GM12878 (cell line): ENCODE results near the gene FDPS. TPM values are rescaled to one million over a fixed set of nuclear protein-coding genes. Genes with fewer than 3 reads are reported as not detected.

Experiments used
- BACH1 ChIP-seq: fragments of 450-650 bp; IDR thresholded peaks from 2 replicates; pipeline ENCODE4 v1.6.1; 2017; ENCODE audit warnings: mild to moderate bottlenecking, borderline replicate concordance
- CHD1 ChIP-seq: IDR thresholded peaks from 2 replicates; pipeline ENCODE4 v1.6.1; 2012; ENCODE audit warnings: low read depth, low read length, improper control_type of control experiment
- CHD2 ChIP-seq: IDR thresholded peaks from 2 replicates; pipeline ENCODE4 v1.6.1; 2011; ENCODE audit warnings: low read depth, low read length, improper control_type of control experiment, borderline replicate concordance
- DPF2 ChIP-seq: fragments of 450-650 bp; IDR thresholded peaks from 2 replicates; pipeline ENCODE4 v1.6.1; 2017; ENCODE audit warnings: mild to moderate bottlenecking
- EED ChIP-seq: sonication (generic); IDR thresholded peaks from 2 replicates; pipeline ENCODE4 v1.6.1; 2016; ENCODE audit warnings: antibody characterized with exemption, low read depth
- FOXM1 ChIP-seq: IDR thresholded peaks from 2 replicates; pipeline ENCODE4 v1.6.1; 2012; ENCODE audit warnings: low read depth, mild to moderate bottlenecking, inconsistent platforms, low read length, moderate library complexity
- HDGF ChIP-seq: fragments of 450-650 bp; IDR thresholded peaks from 2 replicates; pipeline ENCODE4 v1.6.1; 2016; ENCODE audit warnings: antibody characterized with exemption
- IKZF1 ChIP-seq: fragments of 450-650 bp; conservative IDR thresholded peaks from 2 replicates; pipeline ENCODE4 v1.6.1; 2017; ENCODE audit warnings: antibody characterized with exemption, mild to moderate bottlenecking
- IRF4 ChIP-seq: IDR thresholded peaks from 2 replicates; pipeline ENCODE4 v1.6.1; 2011; ENCODE audit warnings: low read depth, low read length
- KDM1A ChIP-seq: fragments of 200-600 bp; sonication (generic); IDR thresholded peaks from 2 replicates; pipeline ENCODE4 v1.6.1; 2016; ENCODE audit warnings: borderline replicate concordance
- MEF2B ChIP-seq: fragments of 450-650 bp; IDR thresholded peaks from 2 replicates; pipeline ENCODE4 v1.6.1; 2018; ENCODE audit warnings: mild to moderate bottlenecking, moderate library complexity; ENCODE audit not compliant: partially characterized antibody, poor library complexity, severe bottlenecking
- MYC ChIP-seq: IDR thresholded peaks from 2 replicates; pipeline ENCODE4 v1.6.1; 2011; ENCODE audit warnings: mild to moderate bottlenecking, low read length, moderate library complexity, inconsistent platforms; ENCODE audit not compliant: insufficient read depth, insufficient replicate concordance, insufficient read length, severe bottlenecking
- NRF1 ChIP-seq: conservative IDR thresholded peaks from 2 replicates; pipeline ENCODE4 v1.6.1; 2011; ENCODE audit warnings: mild to moderate bottlenecking, low read depth, low read length, improper control_type of control experiment
- POLR2AphosphoS5 ChIP-seq: IDR thresholded peaks from 2 replicates; pipeline ENCODE4 v1.6.1; 2011; ENCODE audit warnings: mild to moderate bottlenecking, low read length, inconsistent platforms
- RAD51 ChIP-seq: fragments of 450-650 bp; IDR thresholded peaks from 2 replicates; pipeline ENCODE4 v1.6.1; 2016; ENCODE audit warnings: moderate library complexity, mild to moderate bottlenecking, inconsistent platforms
- RELA ChIP-seq: fragments of 450-650 bp; IDR thresholded peaks from 2 replicates; pipeline ENCODE4 v1.8.0; 2014; ENCODE audit warnings: borderline replicate concordance; ENCODE audit not compliant: partially characterized antibody
- SIX5 ChIP-seq: IDR thresholded peaks from 2 replicates; pipeline ENCODE4 v1.6.1; 2011; ENCODE audit warnings: mild to moderate bottlenecking, low read depth, low read length, moderate library complexity; ENCODE audit not compliant: severe bottlenecking
- SPI1 ChIP-seq: IDR thresholded peaks from 2 replicates; pipeline ENCODE4 v1.6.1; 2011; ENCODE audit warnings: low read depth, mild to moderate bottlenecking, low read length, moderate library complexity, borderline replicate concordance; ENCODE audit not compliant: insufficient read depth
- ZNF622 ChIP-seq: fragments of 450-650 bp; IDR thresholded peaks from 2 replicates; pipeline ENCODE4 v1.6.1; 2017; ENCODE audit warnings: mild to moderate bottlenecking, inconsistent platforms
- ZZZ3 ChIP-seq: IDR thresholded peaks from 2 replicates; pipeline ENCODE4 v1.6.1; 2011; ENCODE audit warnings: low read depth; ENCODE audit not compliant: control insufficient read depth, insufficient read length
- polyA plus RNA-seq, 11 experiments: library from polyadenylated mRNA; depleted of rRNA in 4 of 11; unstranded in 6 of 11; stranded (reverse) in 5 of 11; fragments of >200 nt; fragmentation: Nextera tagmentation in 4 of 11; fragmentation: Illumina TruSeq in 1 of 11; extraction: Ambion mirVana in 4 of 11; extraction: Trizol in 1 of 11; gene quantifications; 1 replicate in 1 of 11; 2 replicates in 10 of 11; pipeline versions ENCODE4 v1.2.1 to v1.2.3, GENCODE V29; 2011 to 2016; ENCODE audit warnings: inconsistent platforms in 2 of 11, missing spikeins in 2 of 11, low read depth in 1 of 11
- total RNA-seq, 4 experiments: library from RNA; depleted of rRNA in 3 of 4; stranded (reverse); fragments of >200 nt in 3 of 4; fragmentation: Illumina TruSeq in 1 of 4; extraction: Trizol in 1 of 4; gene quantifications; 2 replicates each; pipeline versions ENCODE4 v1.2.1 to v1.2.3, GENCODE V29; 2013 to 2021
- TF ChIP-seq, protein P1 (sequence below): fragments of 450-650 bp; IDR thresholded peaks from 2 replicates; pipeline ENCODE4 v1.6.1; 2018; ENCODE audit warnings: mild to moderate bottlenecking, low read depth, moderate library complexity; ENCODE audit not compliant: partially characterized antibody
- TF ChIP-seq, protein P2 (sequence below): fragments of 450-650 bp; IDR thresholded peaks from 2 replicates; pipeline ENCODE4 v1.6.1; 2017; ENCODE audit warnings: low read depth, mild to moderate bottlenecking, moderate library complexity
- TF ChIP-seq, protein P3 (sequence below): fragments of 450-650 bp; IDR thresholded peaks from 2 replicates; pipeline ENCODE4 v1.6.1; 2017; ENCODE audit warnings: borderline replicate concordance

FDPS gene
- total and polyA plus RNA-seq, 10 of the 15 experiments (the other 5 are each of a cell fraction or from before 2014, with no cell fraction given) = 405 to 1,156 (median 487) TPM

DNA sequence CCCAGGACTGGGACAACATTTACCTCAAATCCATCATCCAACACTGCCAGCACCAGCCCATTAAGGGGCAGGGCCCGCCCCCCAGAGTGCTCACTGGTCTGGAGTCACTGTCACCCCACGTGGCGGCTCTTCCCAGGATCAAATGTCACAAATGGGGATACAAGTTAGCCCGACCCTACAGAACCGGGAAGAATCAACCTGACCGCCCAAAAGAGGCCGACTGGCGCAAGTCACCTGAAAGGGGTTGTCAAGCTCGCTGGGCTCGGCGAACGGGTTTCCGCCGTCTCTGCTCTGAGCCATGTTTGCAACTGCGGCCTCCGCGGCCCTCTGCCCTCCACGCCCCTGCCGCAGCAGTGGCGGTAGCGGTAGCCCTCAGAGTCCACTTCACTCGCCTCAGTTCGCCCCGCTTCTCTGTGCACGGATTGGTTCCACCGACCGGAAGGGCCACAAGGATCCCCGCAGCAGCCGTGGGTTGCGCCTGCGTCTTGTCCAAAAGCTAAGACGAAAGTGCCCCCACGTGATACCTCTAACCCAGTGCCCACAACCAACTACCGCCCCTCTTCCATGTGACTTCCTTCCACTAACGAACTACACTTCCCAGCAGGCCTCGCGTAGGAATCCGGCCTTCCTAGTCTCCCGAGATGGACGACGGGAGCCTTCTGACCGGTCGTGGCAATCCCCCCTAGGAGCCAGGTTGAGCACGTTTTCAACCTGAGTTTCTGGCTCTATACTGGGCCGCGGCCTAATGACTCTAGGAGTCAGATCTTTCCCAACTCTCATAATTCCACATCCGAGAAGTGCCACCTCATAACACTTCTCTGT is 46.6 kb upstream of the FDPS start, which contains the start of gene SCAMP3 (continued):
- TF ChIP-seq IKZF1 = peak; percentile 94
- TF ChIP-seq SPI1 = peak; percentile 55; the same call in 1 of the 2 replicates
- peak; percentile 53 for TF ChIP-seq FOXM1
- TF ChIP-seq ZNF622 = no peak
- no peak for TF ChIP-seq KDM1A
- TF ChIP-seq EED = peak; percentile 45
- TF ChIP-seq, protein P1, sequence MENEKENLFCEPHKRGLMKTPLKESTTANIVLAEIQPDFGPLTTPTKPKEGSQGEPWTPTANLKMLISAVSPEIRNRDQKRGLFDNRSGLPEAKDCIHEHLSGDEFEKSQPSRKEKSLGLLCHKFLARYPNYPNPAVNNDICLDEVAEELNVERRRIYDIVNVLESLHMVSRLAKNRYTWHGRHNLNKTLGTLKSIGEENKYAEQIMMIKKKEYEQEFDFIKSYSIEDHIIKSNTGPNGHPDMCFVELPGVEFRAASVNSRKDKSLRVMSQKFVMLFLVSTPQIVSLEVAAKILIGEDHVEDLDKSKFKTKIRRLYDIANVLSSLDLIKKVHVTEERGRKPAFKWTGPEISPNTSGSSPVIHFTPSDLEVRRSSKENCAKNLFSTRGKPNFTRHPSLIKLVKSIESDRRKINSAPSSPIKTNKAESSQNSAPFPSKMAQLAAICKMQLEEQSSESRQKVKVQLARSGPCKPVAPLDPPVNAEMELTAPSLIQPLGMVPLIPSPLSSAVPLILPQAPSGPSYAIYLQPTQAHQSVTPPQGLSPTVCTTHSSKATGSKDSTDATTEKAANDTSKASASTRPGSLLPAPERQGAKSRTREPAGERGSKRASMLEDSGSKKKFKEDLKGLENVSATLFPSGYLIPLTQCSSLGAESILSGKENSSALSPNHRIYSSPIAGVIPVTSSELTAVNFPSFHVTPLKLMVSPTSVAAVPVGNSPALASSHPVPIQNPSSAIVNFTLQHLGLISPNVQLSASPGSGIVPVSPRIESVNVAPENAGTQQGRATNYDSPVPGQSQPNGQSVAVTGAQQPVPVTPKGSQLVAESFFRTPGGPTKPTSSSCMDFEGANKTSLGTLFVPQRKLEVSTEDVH = peak; percentile 27
- TF ChIP-seq ZZZ3 = no peak
- TF ChIP-seq POLR2AphosphoS5 = peak; percentile 84
- peak; percentile 76 for TF ChIP-seq NRF1
- TF ChIP-seq RELA = peak; percentile 93
- TF ChIP-seq IRF4 = 0 out of 2 replicates have a peak, but pooled peaks have one; percentile 28
- peak; percentile 96 for TF ChIP-seq HDGF
- TF ChIP-seq, protein P2, sequence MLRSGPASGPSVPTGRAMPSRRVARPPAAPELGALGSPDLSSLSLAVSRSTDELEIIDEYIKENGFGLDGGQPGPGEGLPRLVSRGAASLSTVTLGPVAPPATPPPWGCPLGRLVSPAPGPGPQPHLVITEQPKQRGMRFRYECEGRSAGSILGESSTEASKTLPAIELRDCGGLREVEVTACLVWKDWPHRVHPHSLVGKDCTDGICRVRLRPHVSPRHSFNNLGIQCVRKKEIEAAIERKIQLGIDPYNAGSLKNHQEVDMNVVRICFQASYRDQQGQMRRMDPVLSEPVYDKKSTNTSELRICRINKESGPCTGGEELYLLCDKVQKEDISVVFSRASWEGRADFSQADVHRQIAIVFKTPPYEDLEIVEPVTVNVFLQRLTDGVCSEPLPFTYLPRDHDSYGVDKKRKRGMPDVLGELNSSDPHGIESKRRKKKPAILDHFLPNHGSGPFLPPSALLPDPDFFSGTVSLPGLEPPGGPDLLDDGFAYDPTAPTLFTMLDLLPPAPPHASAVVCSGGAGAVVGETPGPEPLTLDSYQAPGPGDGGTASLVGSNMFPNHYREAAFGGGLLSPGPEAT = peak; percentile 71
- 0 out of 2 replicates have a peak, but pooled peaks have one; percentile 7 for TF ChIP-seq DPF2
- no peak for TF ChIP-seq CHD1
- peak; percentile 95 for TF ChIP-seq CHD2
- TF ChIP-seq BACH1 = peak; percentile 82
- peak; percentile 12 for TF ChIP-seq MEF2B
- TF ChIP-seq MYC = peak; percentile 40
- TF ChIP-seq RAD51 = peak; percentile 99
- TF ChIP-seq SIX5 = peak; percentile 96
- TF ChIP-seq, protein P3, sequence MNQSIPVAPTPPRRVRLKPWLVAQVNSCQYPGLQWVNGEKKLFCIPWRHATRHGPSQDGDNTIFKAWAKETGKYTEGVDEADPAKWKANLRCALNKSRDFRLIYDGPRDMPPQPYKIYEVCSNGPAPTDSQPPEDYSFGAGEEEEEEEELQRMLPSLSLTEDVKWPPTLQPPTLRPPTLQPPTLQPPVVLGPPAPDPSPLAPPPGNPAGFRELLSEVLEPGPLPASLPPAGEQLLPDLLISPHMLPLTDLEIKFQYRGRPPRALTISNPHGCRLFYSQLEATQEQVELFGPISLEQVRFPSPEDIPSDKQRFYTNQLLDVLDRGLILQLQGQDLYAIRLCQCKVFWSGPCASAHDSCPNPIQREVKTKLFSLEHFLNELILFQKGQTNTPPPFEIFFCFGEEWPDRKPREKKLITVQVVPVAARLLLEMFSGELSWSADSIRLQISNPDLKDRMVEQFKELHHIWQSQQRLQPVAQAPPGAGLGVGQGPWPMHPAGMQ = peak; percentile 8; the same call in 1 of the 2 replicates
